ENCODE data around the gene TCTN1.
A peak's percentile ranks its signal among the peaks of the same experiment; 100 is the strongest.
"Not testable (repeated sequence)": the region's sequence is repeated elsewhere in the genome, so short reads cannot be mapped to it uniquely, and the experiment has no call there.

TCTN1 gene

GRCh38 chr12:110613771-110614684 lies at the start of gene TCTN1:
TSS of gene TCTN1 (plus strand) at chr12:110614129. CDS start at chr12:110614183, 54 bp downstream.
- no peaks in the 10 kb centered on the region for H3K36me3 ChIP-seq (ENCODE audit: control insufficient read depth, insufficient read depth, low read length)
- H3K27ac ChIP-seq (ENCODE audit: low read depth, low read length) = peak within 1 kb of the TSS; percentile 32
- H3K4me3 ChIP-seq (ENCODE audit: low read length) = peak within 1 kb of the TSS; percentile 74
- H3K4me1 ChIP-seq (ENCODE audit: control insufficient read depth, insufficient read depth, low read length) = peaks cover 4% of the 10 kb centered on the region
- H3K27me3 ChIP-seq (ENCODE audit: control insufficient read depth, insufficient read depth, low read length) = no peaks in the 10 kb centered on the region
- H3K9ac ChIP-seq (ENCODE audit: low read length) = peak within 1 kb of the TSS; percentile 70

- Histone ChIP-seq H3K27me3 (ENCODE audit: control insufficient read depth, insufficient read depth, low read length) (no peaks in the 10 kb centered on the region), H3K9ac (ENCODE audit: low read length) (no peak overlapping the region), H3K4me3 (ENCODE audit: low read length) (no peak overlapping the region), H3K4me1 (ENCODE audit: control insufficient read depth, insufficient read depth, low read length) (peaks cover 15% of the 10 kb centered on the region), H3K36me3 (ENCODE audit: control insufficient read depth, insufficient read depth, low read length) (no peaks in the 10 kb centered on the region), H3K27ac (ENCODE audit: low read depth, low read length) (peak overlapping the region; percentile 50)
Observed at GRCh38 chr12:110564471-110564991, 49.4 kb upstream of the TCTN1 start.

GRCh38 chr12:110565894-110566871 lies 47.7 kb upstream of the TCTN1 start:
- H3K4me3 ChIP-seq (ENCODE audit: low read length) = peak overlapping the region; percentile 20
- no peak overlapping the region for H3K9ac ChIP-seq (ENCODE audit: low read length)
- H3K27me3 ChIP-seq (ENCODE audit: control insufficient read depth, insufficient read depth, low read length) = no peaks in the 10 kb centered on the region
- H3K36me3 ChIP-seq (ENCODE audit: control insufficient read depth, insufficient read depth, low read length) = no peaks in the 10 kb centered on the region
- H3K27ac ChIP-seq (ENCODE audit: low read depth, low read length) = peak overlapping the region; percentile 30
- H3K4me1 ChIP-seq (ENCODE audit: control insufficient read depth, insufficient read depth, low read length) = peaks cover 15% of the 10 kb centered on the region

GRCh38 chr12:110566993-110567392 lies 46.9 kb upstream of the TCTN1 start:
- no peak overlapping the region for H3K9ac ChIP-seq (ENCODE audit: low read length)
- no peaks in the 10 kb centered on the region for H3K36me3 ChIP-seq (ENCODE audit: control insufficient read depth, insufficient read depth, low read length)
- H3K4me1 ChIP-seq (ENCODE audit: control insufficient read depth, insufficient read depth, low read length) = peaks cover 15% of the 10 kb centered on the region
- no peak overlapping the region for H3K27ac ChIP-seq (ENCODE audit: low read depth, low read length)
- H3K27me3 ChIP-seq (ENCODE audit: control insufficient read depth, insufficient read depth, low read length) = no peaks in the 10 kb centered on the region
- H3K4me3 ChIP-seq (ENCODE audit: low read length) = no peak overlapping the region

- H3K36me3 ChIP-seq (ENCODE audit: control insufficient read depth, insufficient read depth, low read length) = no peaks in the 10 kb centered on the region
- H3K27ac ChIP-seq (ENCODE audit: low read depth, low read length) = no peak overlapping the region
- H3K27me3 ChIP-seq (ENCODE audit: control insufficient read depth, insufficient read depth, low read length) = no peaks in the 10 kb centered on the region
- no peak overlapping the region for H3K4me3 ChIP-seq (ENCODE audit: low read length)
- no peak overlapping the region for H3K9ac ChIP-seq (ENCODE audit: low read length)
- peaks cover 12% of the 10 kb centered on the region for H3K4me1 ChIP-seq (ENCODE audit: control insufficient read depth, insufficient read depth, low read length)
Observed at GRCh38 chr12:110568752-110569151, 45.2 kb upstream of the TCTN1 start.

GRCh38 chr12:110569838-110570237 lies 44.1 kb upstream of the TCTN1 start:
- H3K27me3 ChIP-seq (ENCODE audit: control insufficient read depth, insufficient read depth, low read length); H3K4me3 ChIP-seq (ENCODE audit: low read length); H3K36me3 ChIP-seq (ENCODE audit: control insufficient read depth, insufficient read depth, low read length); H3K27ac ChIP-seq (ENCODE audit: low read depth, low read length); H3K4me1 ChIP-seq (ENCODE audit: control insufficient read depth, insufficient read depth, low read length); H3K9ac ChIP-seq (ENCODE audit: low read length): not testable (repeated sequence)

GRCh38 chr12:110570798-110571197 lies 43.1 kb upstream of the TCTN1 start:
- H3K9ac ChIP-seq (ENCODE audit: low read length); H3K36me3 ChIP-seq (ENCODE audit: control insufficient read depth, insufficient read depth, low read length); H3K27ac ChIP-seq (ENCODE audit: low read depth, low read length); H3K27me3 ChIP-seq (ENCODE audit: control insufficient read depth, insufficient read depth, low read length); H3K4me3 ChIP-seq (ENCODE audit: low read length): not testable (repeated sequence)
- peaks cover 10% of the 10 kb centered on the region for H3K4me1 ChIP-seq (ENCODE audit: control insufficient read depth, insufficient read depth, low read length)

GRCh38 chr12:110574044-110574443 lies 39.9 kb upstream of the TCTN1 start:
- Histone ChIP-seq H3K27me3 (ENCODE audit: control insufficient read depth, insufficient read depth, low read length) (no peaks in the 10 kb centered on the region), H3K9ac (ENCODE audit: low read length) (no peak overlapping the region), H3K4me3 (ENCODE audit: low read length) (no peak overlapping the region), H3K4me1 (ENCODE audit: control insufficient read depth, insufficient read depth, low read length) (peaks cover 12% of the 10 kb centered on the region), H3K36me3 (ENCODE audit: control insufficient read depth, insufficient read depth, low read length) (no peaks in the 10 kb centered on the region), H3K27ac (ENCODE audit: low read depth, low read length) (no peak overlapping the region)

GRCh38 chr12:110574717-110575230 lies 39.2 kb upstream of the TCTN1 start:
- not testable (repeated sequence) for H3K9ac ChIP-seq (ENCODE audit: low read length); H3K27ac ChIP-seq (ENCODE audit: low read depth, low read length)
- peaks cover 12% of the 10 kb centered on the region for H3K4me1 ChIP-seq (ENCODE audit: control insufficient read depth, insufficient read depth, low read length)

GRCh38 chr12:110575326-110575725 lies 38.6 kb upstream of the TCTN1 start:
- Histone ChIP-seq H3K36me3 (ENCODE audit: control insufficient read depth, insufficient read depth, low read length) (no peaks in the 10 kb centered on the region), H3K4me3 (ENCODE audit: low read length) (no peak overlapping the region), H3K4me1 (ENCODE audit: control insufficient read depth, insufficient read depth, low read length) (peaks cover 12% of the 10 kb centered on the region), H3K27me3 (ENCODE audit: control insufficient read depth, insufficient read depth, low read length) (no peaks in the 10 kb centered on the region), H3K9ac (ENCODE audit: low read length) (no peak overlapping the region), H3K27ac (ENCODE audit: low read depth, low read length) (no peak overlapping the region)

More at GRCh38 chr12:110574717-110575230, 39.2 kb upstream of the TCTN1 start:
- H3K4me3 ChIP-seq (ENCODE audit: low read length); H3K36me3 ChIP-seq (ENCODE audit: control insufficient read depth, insufficient read depth, low read length); H3K27me3 ChIP-seq (ENCODE audit: control insufficient read depth, insufficient read depth, low read length): not testable (repeated sequence)

- peaks cover 12% of the 10 kb centered on the region for H3K4me1 ChIP-seq (ENCODE audit: control insufficient read depth, insufficient read depth, low read length)
- H3K36me3 ChIP-seq (ENCODE audit: control insufficient read depth, insufficient read depth, low read length) = no peaks in the 10 kb centered on the region
- H3K4me3 ChIP-seq (ENCODE audit: low read length) = no peak overlapping the region
- no peaks in the 10 kb centered on the region for H3K27me3 ChIP-seq (ENCODE audit: control insufficient read depth, insufficient read depth, low read length)
- no peak overlapping the region for H3K9ac ChIP-seq (ENCODE audit: low read length)
- no peak overlapping the region for H3K27ac ChIP-seq (ENCODE audit: low read depth, low read length)
Observed at GRCh38 chr12:110576504-110576903, 37.4 kb upstream of the TCTN1 start.

All from rectal smooth muscle tissue (tissue), 1 donor.